Measurements from ENCODE around the gene BHMT. TPM values are rescaled to one million over a fixed set of nuclear protein-coding genes. Genes with fewer than 3 reads are reported as not detected.

Gene BHMT
- total RNA-seq (2021) (not detected in 2 replicates), Bru-seq, nascent RNA (not detected), BruChase-seq, experiment 1, labeled RNA remaining after a 2-hour chase (not detected), BruChase-seq, experiment 2, labeled RNA remaining after a 6-hour chase (not detected)
- long read RNA-seq, partial matches to known transcripts: 0 of 2 reads
- long read RNA-seq, other reads (novel, unspliced or antisense): 2 of 2 reads

DNA sequence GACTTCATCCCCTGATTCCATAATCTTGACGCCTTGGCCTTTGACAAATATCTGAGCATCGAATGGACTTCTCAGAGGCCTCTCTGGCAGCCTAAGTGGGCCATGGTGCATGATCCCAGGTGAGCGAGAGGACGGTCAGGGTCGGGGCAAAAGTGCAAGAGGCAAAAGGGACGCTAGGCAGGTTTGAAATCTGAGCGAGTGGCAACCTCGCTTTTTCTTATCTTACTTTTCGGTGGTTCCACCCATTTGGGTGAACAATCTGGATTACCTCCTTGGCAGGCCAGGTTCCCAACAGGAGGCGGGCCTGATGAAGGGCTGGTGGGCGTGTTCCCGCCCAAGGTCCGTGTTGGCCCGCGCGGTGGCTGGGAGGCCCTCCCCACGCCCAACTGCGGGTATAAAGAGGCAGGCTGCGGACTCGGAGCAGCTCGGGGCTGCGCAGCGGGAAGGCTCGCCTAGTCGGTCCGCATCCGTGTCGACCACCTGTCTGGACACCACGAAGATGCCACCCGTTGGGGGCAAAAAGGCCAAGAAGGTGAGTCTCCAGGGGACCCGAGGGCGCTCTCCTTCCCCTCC, at the start of gene BHMT:
BHMT (plus strand) TSS at position 423 of the 573 bp plus-strand sequence; CDS start at position 500, 77 bp downstream.
- DNase-seq: no peak
- no peak within 1 kb of the TSS for H3K4me2 ChIP-seq
- H3K9me2 ChIP-seq (ENCODE audit: insufficient read depth): no peaks in the 10 kb centered on the region
- H3K27me3 ChIP-seq (ENCODE audit: insufficient read depth, low read depth): no peaks in the 10 kb centered on the region
- H3K4me1 ChIP-seq (replicated peaks; ENCODE audit: insufficient read depth): no peaks in the 10 kb centered on the region
- H3K9me3 ChIP-seq (ENCODE audit: insufficient read depth, low read depth): no peaks in the 10 kb centered on the region
- no peaks in the 10 kb centered on the region for H4K20me1 ChIP-seq (ENCODE audit: insufficient read depth)
- H3F3A ChIP-seq (ENCODE audit: insufficient read depth, low read depth): no peaks in the 10 kb centered on the region
- no peaks in the 10 kb centered on the region for H3K79me2 ChIP-seq (ENCODE audit: low read depth)
- POLR2A ChIA-PET (ENCODE audit: unreplicated experiment): no interaction called here
- intact Hi-C loops (cut with micrococcal nuclease; ENCODE audit: unreplicated experiment): no loop called here
- H2AFZ ChIP-seq: no peak within 1 kb of the TSS
- H3K4me3 ChIP-seq: no peak within 1 kb of the TSS
- no peak for TF ChIP-seq EZH2 (IDR thresholded peaks at IDR 0.05; ENCODE audit: low read depth)
- TF ChIP-seq, protein P1, sequence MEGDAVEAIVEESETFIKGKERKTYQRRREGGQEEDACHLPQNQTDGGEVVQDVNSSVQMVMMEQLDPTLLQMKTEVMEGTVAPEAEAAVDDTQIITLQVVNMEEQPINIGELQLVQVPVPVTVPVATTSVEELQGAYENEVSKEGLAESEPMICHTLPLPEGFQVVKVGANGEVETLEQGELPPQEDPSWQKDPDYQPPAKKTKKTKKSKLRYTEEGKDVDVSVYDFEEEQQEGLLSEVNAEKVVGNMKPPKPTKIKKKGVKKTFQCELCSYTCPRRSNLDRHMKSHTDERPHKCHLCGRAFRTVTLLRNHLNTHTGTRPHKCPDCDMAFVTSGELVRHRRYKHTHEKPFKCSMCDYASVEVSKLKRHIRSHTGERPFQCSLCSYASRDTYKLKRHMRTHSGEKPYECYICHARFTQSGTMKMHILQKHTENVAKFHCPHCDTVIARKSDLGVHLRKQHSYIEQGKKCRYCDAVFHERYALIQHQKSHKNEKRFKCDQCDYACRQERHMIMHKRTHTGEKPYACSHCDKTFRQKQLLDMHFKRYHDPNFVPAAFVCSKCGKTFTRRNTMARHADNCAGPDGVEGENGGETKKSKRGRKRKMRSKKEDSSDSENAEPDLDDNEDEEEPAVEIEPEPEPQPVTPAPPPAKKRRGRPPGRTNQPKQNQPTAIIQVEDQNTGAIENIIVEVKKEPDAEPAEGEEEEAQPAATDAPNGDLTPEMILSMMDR (conservative IDR thresholded peaks at IDR 0.05): no peak
- no TSS peak for BruUV-seq (replicated peaks)
- CTCF ChIA-PET: no interaction called here
- H3K36me3 ChIP-seq (ENCODE audit: low read depth): no peaks in the 10 kb centered on the region
- H3K27ac ChIP-seq: no peak within 1 kb of the TSS

GRCh38 chr5:79062436-79062835, 49.2 kb upstream of the BHMT start:
- Histone ChIP-seq H3F3A (ENCODE audit: insufficient read depth, low read depth) (no peaks in the 10 kb centered on the region), H4K20me1 (ENCODE audit: insufficient read depth) (no peaks in the 10 kb centered on the region), H3K4me2 (no peak overlapping the region), H2AFZ (no peak overlapping the region), H3K27ac (no peak overlapping the region), H3K4me1 (replicated peaks; ENCODE audit: insufficient read depth) (no peaks in the 10 kb centered on the region), H3K9me2 (ENCODE audit: insufficient read depth) (no peaks in the 10 kb centered on the region), H3K79me2 (ENCODE audit: low read depth) (no peaks in the 10 kb centered on the region), H3K4me3 (no peak overlapping the region), H3K36me3 (ENCODE audit: low read depth) (no peaks in the 10 kb centered on the region), H3K27me3 (ENCODE audit: insufficient read depth, low read depth) (no peaks in the 10 kb centered on the region), H3K9me3 (ENCODE audit: insufficient read depth, low read depth) (no peaks in the 10 kb centered on the region)
- DNase-seq: no peak
- ChIA-PET POLR2A (ENCODE audit: unreplicated experiment) (no interaction called here), CTCF (no interaction called here)
- TF ChIP-seq, protein P1 (conservative IDR thresholded peaks at IDR 0.05): no peak
- TF ChIP-seq EZH2 (IDR thresholded peaks at IDR 0.05; ENCODE audit: low read depth): no peak
- BruUV-seq (replicated peaks): no TSS peak
- intact Hi-C loops (cut with micrococcal nuclease; ENCODE audit: unreplicated experiment): no loop called here

GRCh38 chr5:79069488-79070349, 41.9 kb upstream of the BHMT start, which contains the start of the genes BHMT2 and DMGDH:
Gene BHMT2 (plus strand): TSS chr5:79069767. CDS start chr5:79069783, 16 bp downstream.
Gene DMGDH (minus strand): TSS chr5:79069674. CDS start chr5:79069620, 54 bp downstream.
- H3K4me2 ChIP-seq: no peak within 1 kb of the TSS
- H3K4me3 ChIP-seq: no peak within 1 kb of the TSS
- H3K27me3 ChIP-seq (ENCODE audit: insufficient read depth, low read depth): no peaks in the 10 kb centered on the region
- H3K9me3 ChIP-seq (ENCODE audit: insufficient read depth, low read depth): peaks cover 5% of the 10 kb centered on the region; the same call in 1 of the 2 replicates
- H4K20me1 ChIP-seq (ENCODE audit: insufficient read depth): no peaks in the 10 kb centered on the region
- no peak within 1 kb of the TSS for H2AFZ ChIP-seq
- intact Hi-C loops (cut with micrococcal nuclease; ENCODE audit: unreplicated experiment): no loop called here
- H3K36me3 ChIP-seq (ENCODE audit: low read depth): no peaks in the 10 kb centered on the region
- TF ChIP-seq, protein P1 (conservative IDR thresholded peaks at IDR 0.05): no peak
- no peak for TF ChIP-seq EZH2 (IDR thresholded peaks at IDR 0.05; ENCODE audit: low read depth)
- no peaks in the 10 kb centered on the region for H3K79me2 ChIP-seq (ENCODE audit: low read depth)
- no peaks in the 10 kb centered on the region for H3K9me2 ChIP-seq (ENCODE audit: insufficient read depth)
- no TSS peak for BruUV-seq (replicated peaks)
- H3K4me1 ChIP-seq (replicated peaks; ENCODE audit: insufficient read depth): no peaks in the 10 kb centered on the region
- DNase-seq: no peak
- no peaks in the 10 kb centered on the region for H3F3A ChIP-seq (ENCODE audit: insufficient read depth, low read depth)
- no peak within 1 kb of the TSS for H3K27ac ChIP-seq
- POLR2A ChIA-PET (ENCODE audit: unreplicated experiment): interaction anchor here (0.7 kb wide), 1 partner anchor 74 kb away, joined by 5 read pairs; no protein-coding TSS in a partner anchor
- CTCF ChIA-PET: no interaction called here
